ENCODE results near the gene FXYD6. TPM values are rescaled to one million over a fixed set of nuclear protein-coding genes. Genes with fewer than 3 reads are reported as not detected.

FXYD6 gene
- total and polyA plus RNA-seq, 9 of the 15 experiments (the other 6 are each of a cell fraction or from before 2014, with no cell fraction given) = 0.07 to 0.35 TPM; not detected in 7

DNA sequence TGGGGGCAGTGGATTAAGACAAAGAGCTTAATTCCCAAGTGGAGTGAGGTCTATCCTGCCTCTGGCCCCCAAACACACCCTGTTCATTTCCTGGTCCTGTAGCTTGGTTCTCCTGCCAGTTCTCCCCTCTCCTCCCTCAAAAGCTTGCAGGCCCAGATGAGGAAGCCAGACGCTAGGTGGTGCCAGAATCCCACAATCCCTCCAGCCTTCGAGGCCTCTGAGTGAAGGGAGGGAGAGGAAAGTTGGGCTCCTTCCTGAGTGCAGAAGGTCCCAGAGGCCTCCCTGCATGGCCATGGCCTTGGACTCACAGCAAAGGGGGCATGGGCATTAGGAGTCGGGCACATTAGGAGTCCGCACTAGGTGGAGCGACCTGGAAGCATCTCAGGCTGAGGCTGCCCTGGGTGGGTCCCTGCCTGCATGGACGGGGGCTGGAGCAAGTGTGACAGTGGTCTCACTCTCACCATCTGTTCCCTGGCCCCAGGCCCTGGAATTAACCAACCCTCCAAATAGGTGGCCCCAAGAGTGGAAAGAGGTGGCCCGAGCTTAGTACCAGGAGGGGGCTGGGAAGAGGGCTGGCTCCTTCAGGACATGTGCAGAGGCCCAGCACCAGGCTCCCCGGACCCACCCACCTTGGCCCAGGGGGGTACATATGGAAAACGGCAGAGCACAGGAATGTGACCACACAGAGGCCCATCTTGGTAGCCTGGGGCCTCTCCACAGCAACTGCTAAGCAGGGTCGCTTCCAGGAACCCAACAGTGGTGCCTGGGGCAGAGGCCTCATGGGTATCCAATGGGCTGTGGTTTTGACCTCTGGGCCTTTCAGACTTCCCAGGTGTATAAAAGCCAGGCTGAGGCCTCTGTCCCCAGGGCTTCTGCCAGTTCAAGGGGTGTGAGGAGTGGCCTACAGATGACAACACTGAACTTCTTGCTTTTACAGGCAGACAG lies 57.1 kb downstream of the FXYD6 start (continued):
- TF ChIP-seq, protein P1, sequence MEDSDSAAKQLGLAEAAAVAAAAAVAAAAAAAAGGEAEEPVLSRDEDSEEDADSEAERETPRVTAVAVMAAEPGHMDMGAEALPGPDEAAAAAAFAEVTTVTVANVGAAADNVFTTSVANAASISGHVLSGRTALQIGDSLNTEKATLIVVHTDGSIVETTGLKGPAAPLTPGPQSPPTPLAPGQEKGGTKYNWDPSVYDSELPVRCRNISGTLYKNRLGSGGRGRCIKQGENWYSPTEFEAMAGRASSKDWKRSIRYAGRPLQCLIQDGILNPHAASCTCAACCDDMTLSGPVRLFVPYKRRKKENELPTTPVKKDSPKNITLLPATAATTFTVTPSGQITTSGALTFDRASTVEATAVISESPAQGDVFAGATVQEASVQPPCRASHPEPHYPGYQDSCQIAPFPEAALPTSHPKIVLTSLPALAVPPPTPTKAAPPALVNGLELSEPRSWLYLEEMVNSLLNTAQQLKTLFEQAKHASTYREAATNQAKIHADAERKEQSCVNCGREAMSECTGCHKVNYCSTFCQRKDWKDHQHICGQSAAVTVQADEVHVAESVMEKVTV (CRISPR knock-in tag; IDR thresholded peaks at IDR 0.05) = peak; percentile 72
- TF ChIP-seq, protein P2, sequence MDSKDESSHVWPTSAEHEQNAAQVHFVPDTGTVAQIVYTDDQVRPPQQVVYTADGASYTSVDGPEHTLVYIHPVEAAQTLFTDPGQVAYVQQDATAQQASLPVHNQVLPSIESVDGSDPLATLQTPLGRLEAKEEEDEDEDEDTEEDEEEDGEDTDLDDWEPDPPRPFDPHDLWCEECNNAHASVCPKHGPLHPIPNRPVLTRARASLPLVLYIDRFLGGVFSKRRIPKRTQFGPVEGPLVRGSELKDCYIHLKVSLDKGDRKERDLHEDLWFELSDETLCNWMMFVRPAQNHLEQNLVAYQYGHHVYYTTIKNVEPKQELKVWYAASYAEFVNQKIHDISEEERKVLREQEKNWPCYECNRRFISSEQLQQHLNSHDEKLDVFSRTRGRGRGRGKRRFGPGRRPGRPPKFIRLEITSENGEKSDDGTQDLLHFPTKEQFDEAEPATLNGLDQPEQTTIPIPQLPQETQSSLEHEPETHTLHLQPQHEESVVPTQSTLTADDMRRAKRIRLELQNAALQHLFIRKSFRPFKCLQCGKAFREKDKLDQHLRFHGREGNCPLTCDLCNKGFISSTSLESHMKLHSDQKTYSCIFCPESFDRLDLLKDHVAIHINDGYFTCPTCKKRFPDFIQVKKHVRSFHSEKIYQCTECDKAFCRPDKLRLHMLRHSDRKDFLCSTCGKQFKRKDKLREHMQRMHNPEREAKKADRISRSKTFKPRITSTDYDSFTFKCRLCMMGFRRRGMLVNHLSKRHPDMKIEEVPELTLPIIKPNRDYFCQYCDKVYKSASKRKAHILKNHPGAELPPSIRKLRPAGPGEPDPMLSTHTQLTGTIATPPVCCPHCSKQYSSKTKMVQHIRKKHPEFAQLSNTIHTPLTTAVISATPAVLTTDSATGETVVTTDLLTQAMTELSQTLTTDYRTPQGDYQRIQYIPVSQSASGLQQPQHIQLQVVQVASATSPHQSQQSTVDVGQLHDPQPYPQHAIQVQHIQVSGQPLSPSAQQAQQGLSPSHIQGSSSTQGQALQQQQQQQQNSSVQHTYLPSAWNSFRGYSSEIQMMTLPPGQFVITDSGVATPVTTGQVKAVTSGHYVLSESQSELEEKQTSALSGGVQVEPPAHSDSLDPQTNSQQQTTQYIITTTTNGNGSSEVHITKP (IDR thresholded peaks at IDR 0.05; ENCODE audit: partially characterized antibody) = no peak
- TF ChIP-seq, protein P3, sequence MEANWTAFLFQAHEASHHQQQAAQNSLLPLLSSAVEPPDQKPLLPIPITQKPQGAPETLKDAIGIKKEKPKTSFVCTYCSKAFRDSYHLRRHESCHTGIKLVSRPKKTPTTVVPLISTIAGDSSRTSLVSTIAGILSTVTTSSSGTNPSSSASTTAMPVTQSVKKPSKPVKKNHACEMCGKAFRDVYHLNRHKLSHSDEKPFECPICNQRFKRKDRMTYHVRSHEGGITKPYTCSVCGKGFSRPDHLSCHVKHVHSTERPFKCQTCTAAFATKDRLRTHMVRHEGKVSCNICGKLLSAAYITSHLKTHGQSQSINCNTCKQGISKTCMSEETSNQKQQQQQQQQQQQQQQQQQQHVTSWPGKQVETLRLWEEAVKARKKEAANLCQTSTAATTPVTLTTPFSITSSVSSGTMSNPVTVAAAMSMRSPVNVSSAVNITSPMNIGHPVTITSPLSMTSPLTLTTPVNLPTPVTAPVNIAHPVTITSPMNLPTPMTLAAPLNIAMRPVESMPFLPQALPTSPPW (CRISPR knock-in tag; IDR thresholded peaks at IDR 0.05) = peak; percentile 34; the same call in 1 of the 2 replicates
- TF ChIP-seq MAZ (CRISPR knock-in tag; conservative IDR thresholded peaks at IDR 0.05 in 1 of 2, IDR thresholded peaks at IDR 0.05 in 1 of 2) = peak in 1 of 2 experiments; percentile 62; a peak in 1 of 4 replicates
- TF ChIP-seq, protein P4, sequence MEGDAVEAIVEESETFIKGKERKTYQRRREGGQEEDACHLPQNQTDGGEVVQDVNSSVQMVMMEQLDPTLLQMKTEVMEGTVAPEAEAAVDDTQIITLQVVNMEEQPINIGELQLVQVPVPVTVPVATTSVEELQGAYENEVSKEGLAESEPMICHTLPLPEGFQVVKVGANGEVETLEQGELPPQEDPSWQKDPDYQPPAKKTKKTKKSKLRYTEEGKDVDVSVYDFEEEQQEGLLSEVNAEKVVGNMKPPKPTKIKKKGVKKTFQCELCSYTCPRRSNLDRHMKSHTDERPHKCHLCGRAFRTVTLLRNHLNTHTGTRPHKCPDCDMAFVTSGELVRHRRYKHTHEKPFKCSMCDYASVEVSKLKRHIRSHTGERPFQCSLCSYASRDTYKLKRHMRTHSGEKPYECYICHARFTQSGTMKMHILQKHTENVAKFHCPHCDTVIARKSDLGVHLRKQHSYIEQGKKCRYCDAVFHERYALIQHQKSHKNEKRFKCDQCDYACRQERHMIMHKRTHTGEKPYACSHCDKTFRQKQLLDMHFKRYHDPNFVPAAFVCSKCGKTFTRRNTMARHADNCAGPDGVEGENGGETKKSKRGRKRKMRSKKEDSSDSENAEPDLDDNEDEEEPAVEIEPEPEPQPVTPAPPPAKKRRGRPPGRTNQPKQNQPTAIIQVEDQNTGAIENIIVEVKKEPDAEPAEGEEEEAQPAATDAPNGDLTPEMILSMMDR (IDR thresholded peaks at IDR 0.05 in 2 of 3, conservative IDR thresholded peaks at IDR 0.05 in 1 of 3; ENCODE audit: insufficient read depth in 2 of 3, low read depth in 1 of 3, low read length in 3 of 3) = peak; percentile 81 to 92 (median 89)
- TF ChIP-seq RCOR1 (IDR thresholded peaks at IDR 0.05; ENCODE audit: borderline replicate concordance in 1 of 2, low read depth in 2 of 2, low read length in 2 of 2) = 0 out of 4 replicates have a peak, but pooled peaks of 1 of the 2 experiments have one; percentile 32
- peak in 1 of 2 experiments; percentile 53; a peak in 1 of 4 replicates for TF ChIP-seq SRF (CRISPR knock-in tag; IDR thresholded peaks at IDR 0.05)
- TF ChIP-seq CC2D1A (IDR thresholded peaks at IDR 0.05) = peak; percentile 65; the same call in 1 of the 2 replicates
- TF ChIP-seq FOXM1 (IDR thresholded peaks at IDR 0.05; ENCODE audit: low read depth) = no peak
- no peak for TF ChIP-seq FOXM1 (CRISPR knock-in tag; IDR thresholded peaks at IDR 0.05; ENCODE audit: low read depth)
- TF ChIP-seq MYNN (IDR thresholded peaks at IDR 0.05) = no peak
- TF ChIP-seq MYNN (CRISPR knock-in tag; IDR thresholded peaks at IDR 0.05) = no peak

All from K562 (cell line).